Left ventricle myocardium inferior (tissue), 1 donor: ENCODE data around the gene ELF1. TPM values are rescaled to one million over a fixed set of nuclear protein-coding genes. Genes with fewer than 3 reads are reported as not detected.

ENCODE experiments used
- DNase-seq: peaks from one replicate; pipeline ENCODE4 v3.0.0-alpha.2; 2020
- H3K27ac ChIP-seq: fragments of 200-600 bp; replicated peaks from 2 replicates; pipeline ENCODE4 v1.8.0; 2021
- H3K27me3 ChIP-seq: fragments of 200-600 bp; 2 replicates; pipeline ENCODE4 v1.8.0; 2021; ENCODE audit warnings: low read depth
- H3K36me3 ChIP-seq: fragments of 200-600 bp; 2 replicates; pipeline ENCODE4 v1.8.0; 2021
- H3K4me1 ChIP-seq: fragments of 200-600 bp; 2 replicates; pipeline ENCODE4 v1.8.0; 2021
- H3K4me3 ChIP-seq: fragments of 200-600 bp; 2 replicates; pipeline ENCODE4 v1.8.0; 2021; ENCODE audit warnings: mild to moderate bottlenecking, moderate library complexity
- H3K9me3 ChIP-seq: fragments of 200-600 bp; replicated peaks from 2 replicates; pipeline ENCODE4 v1.8.0; 2021
- CTCF ChIP-seq: fragments of 200-600 bp; IDR thresholded peaks from 2 replicates; pipeline ENCODE4 v1.8.0; 2021; ENCODE audit warnings: antibody characterized with exemption, mild to moderate bottlenecking, borderline replicate concordance
- intact Hi-C: fragments of 100-400 bp; cut with micrococcal nuclease; formaldehyde crosslinking; loops from one replicate; pipeline ENCODE4 v1.11.0; 2022
- total RNA-seq: library from RNA; stranded (reverse); fragmentation: NEBNext Ultra II Directional; extraction: Animal tissue kit (Norgen Biotek cat#: 25700); gene quantifications from one replicate; pipeline ENCODE4 v1.2.1, GENCODE V29; 2021
- donor health status: DM: no; HTN: yes; CAD: no; lungs with severe emphysema.

The ELF1 gene
- total RNA-seq, 1 donor from 2014 or later = 31.1 TPM

- Histone ChIP-seq H3K27ac (no peak overlapping the region), H3K36me3 (no peaks in the 10 kb centered on the region), H3K4me1 (peaks cover 73% of the 10 kb centered on the region), H3K27me3 (no peaks in the 10 kb centered on the region), H3K4me3 (no peak overlapping the region), H3K9me3 (no peaks in the 10 kb centered on the region)
- DNase-seq = no peak
- intact Hi-C loops = no loop called here
- TF ChIP-seq CTCF = no peak
Measured at GRCh38 chr13:40995997-40996396, 23.1 kb downstream of the ELF1 start.

- Histone ChIP-seq H3K27ac (no peak overlapping the region), H3K4me3 (no peak overlapping the region), H3K4me1 (peaks cover 70% of the 10 kb centered on the region), H3K27me3 (no peaks in the 10 kb centered on the region), H3K9me3 (no peaks in the 10 kb centered on the region), H3K36me3 (no peaks in the 10 kb centered on the region)
- no peak for DNase-seq
- intact Hi-C loops = no loop called here
- no peak for TF ChIP-seq CTCF
Measured at GRCh38 chr13:40994581-40995230, 24.4 kb downstream of the ELF1 start.

- Histone ChIP-seq H3K4me3 (no peak overlapping the region), H3K27me3 (no peaks in the 10 kb centered on the region), H3K4me1 (peaks cover 63% of the 10 kb centered on the region), H3K27ac (no peak overlapping the region), H3K9me3 (no peaks in the 10 kb centered on the region), H3K36me3 (no peaks in the 10 kb centered on the region)
- DNase-seq = no peak
- TF ChIP-seq CTCF = no peak
- intact Hi-C loops = no loop called here
Measured at GRCh38 chr13:40993987-40994386, 25.1 kb downstream of the ELF1 start.

- Histone ChIP-seq H3K36me3 (no peaks in the 10 kb centered on the region), H3K9me3 (no peaks in the 10 kb centered on the region), H3K27ac (no peak overlapping the region), H3K27me3 (no peaks in the 10 kb centered on the region), H3K4me1 (peaks cover 64% of the 10 kb centered on the region), H3K4me3 (no peak overlapping the region)
- no peak for DNase-seq
- TF ChIP-seq CTCF = no peak
- intact Hi-C loops = no loop called here
Measured at GRCh38 chr13:40992678-40993518, 26.2 kb downstream of the ELF1 start.

GRCh38 chr13:40987606-40988280, 31.4 kb downstream of the ELF1 start:
- Histone ChIP-seq H3K27ac (peak overlapping the region; percentile 20), H3K4me3 (no peak overlapping the region), H3K9me3 (no peaks in the 10 kb centered on the region), H3K36me3 (no peaks in the 10 kb centered on the region), H3K27me3 (no peaks in the 10 kb centered on the region), H3K4me1 (peaks cover 69% of the 10 kb centered on the region)
- intact Hi-C loops = no loop called here
- no peak for TF ChIP-seq CTCF
- no peak for DNase-seq
